HG02943 (cell line): ENCODE results near the gene SEZ6L2.
"Not testable (repeated sequence)": the region's sequence is repeated elsewhere in the genome, so short reads cannot be mapped to it uniquely, and the experiment has no call there.

Source experiments
- ATAC-seq: cut with Tn5 transposase; IDR thresholded peaks from one replicate; pipeline ENCODE4 v1.9.1; 2021; ENCODE audit warnings: mild to moderate bottlenecking, low read depth, moderate library complexity; ENCODE audit not compliant: unreplicated experiment

SEZ6L2 gene

DNA sequence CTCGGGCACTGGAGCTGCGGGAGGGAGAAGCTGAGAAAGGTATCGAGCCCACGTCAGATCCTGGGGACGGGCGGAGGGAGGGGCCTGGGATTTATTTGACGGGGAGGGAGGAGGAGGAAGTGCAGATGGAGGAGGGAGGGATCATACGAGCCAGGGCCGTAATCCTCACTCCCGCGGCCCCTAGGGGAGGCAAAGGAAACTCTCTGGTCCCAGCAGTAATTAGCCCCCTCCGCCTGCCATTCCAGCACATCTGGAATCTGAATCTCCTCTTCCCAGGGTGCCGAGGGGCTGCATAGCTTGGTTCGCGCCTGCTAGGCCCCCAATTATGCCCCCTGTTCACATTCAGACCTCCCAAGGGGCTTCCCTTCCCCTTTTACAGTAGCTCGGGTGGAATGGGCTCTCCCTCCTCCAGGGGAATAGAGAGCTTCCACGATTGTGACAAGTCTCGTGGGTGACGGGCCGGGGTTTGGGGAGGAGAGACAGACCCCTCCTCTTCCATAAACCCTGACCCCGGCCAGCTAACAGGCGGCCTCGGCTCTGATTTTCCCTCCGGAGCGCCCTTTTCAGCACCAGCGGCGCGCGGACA lies at the start of gene SEZ6L2:
SEZ6L2 (minus strand) TSS at position 35 of the 586 bp plus-strand sequence. CDS start 531 bp downstream, outside the sequence.
- no peak for ATAC-seq

DNA sequence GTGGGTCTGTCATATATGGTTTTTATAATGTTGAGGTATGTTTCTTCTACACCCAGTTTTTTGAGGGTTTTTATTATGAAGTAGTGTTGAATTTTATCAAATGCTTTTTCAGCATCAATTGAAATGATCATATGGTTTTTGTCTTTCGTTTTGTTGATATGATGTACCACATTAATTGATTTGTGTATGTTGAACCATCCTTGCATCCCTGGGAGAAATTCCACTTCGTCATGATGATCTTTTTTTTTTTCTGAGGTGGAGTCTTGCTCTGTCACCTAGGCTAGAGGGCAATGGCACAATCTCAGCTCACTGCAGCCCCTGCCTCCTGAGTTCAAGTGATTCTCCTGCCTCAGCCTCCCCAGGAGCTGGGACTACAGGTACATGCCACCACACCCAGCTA lies 48.5 kb upstream of the SEZ6L2 start:
- no peak for ATAC-seq

DNA sequence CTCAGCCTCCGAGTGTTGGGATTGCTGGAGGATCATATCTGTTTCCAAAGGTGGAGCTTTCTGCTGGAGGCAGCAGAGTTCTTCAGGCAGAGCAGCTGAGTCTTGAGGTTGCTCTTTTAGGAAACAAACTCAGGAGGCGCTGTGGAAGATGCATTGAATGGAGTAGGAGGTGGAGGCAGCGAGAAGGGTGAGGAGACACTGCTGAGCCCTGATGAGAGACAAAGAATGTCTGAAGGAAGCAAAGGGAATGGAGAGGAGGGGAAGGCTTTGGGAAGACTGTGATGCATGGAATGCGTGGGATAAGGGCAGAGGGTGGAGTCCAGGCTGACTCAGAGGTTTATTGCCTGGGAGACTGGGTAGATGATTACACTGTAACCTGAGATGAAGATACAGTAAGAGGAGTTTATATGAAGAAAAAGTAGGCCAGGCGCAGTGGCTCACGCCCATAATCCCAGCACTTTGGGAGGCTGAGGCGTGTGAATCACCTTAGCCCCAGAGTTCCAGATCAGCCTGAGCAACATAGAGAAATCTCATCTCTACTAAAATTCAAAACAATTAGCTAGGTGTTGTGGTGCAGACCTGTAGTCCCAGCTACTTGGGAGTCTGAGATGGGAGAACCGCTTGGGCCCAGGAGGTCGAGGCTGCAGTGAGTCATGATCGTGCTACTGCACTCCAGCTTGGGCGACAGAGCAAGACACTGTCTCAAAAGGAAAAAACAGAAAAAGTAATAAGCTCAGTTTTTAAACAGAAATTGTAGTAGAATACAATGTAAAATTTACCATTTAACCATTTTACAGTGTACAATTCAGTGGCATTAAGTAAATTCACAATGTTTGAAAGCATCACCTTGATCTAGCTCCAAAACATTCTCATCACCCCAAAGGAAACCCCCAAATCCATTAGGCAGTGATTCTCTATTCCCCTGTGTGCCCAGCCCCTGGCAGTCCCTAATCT lies 44.8 kb upstream of the SEZ6L2 start:
- ATAC-seq: no peak

DNA sequence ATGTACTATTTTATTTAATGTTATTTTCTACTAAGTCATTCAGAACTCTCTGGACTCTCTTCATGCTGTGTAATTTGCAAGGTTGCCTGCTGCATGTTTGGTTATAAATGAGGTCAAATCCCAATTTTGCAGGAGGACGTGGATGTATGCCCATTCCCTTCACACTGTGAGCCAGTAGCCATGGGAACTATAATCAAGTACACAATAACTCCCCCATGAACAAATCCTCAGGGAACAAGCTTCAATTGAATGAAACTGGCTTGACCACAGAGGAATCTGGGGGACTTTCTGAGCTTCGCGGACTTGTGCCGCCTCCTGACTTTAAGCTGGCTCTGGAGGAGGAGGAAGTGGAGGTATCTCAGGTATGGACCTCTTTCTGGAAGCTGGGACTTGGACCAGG lies 41.3 kb upstream of the SEZ6L2 start:
- no peak for ATAC-seq

DNA sequence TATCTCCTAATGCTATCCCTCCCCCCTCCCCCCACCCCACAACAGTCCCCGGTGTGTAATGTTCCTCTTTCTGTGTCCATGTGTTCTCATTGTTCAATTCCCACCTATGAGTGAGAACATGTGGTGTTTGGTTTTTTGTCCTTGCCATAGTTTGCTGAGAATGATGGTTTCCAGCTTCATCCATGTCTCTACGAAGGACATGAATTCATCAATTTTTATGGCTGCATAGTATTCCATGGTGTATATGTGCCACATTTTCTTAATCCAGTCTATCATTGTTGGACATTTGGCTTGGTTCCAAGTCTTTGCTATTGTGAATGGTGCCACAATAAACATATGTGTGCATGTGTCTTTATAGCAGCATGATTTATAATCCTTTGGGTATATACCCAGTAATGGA lies 32.4 kb upstream of the SEZ6L2 start:
- not testable (repeated sequence) for ATAC-seq

DNA sequence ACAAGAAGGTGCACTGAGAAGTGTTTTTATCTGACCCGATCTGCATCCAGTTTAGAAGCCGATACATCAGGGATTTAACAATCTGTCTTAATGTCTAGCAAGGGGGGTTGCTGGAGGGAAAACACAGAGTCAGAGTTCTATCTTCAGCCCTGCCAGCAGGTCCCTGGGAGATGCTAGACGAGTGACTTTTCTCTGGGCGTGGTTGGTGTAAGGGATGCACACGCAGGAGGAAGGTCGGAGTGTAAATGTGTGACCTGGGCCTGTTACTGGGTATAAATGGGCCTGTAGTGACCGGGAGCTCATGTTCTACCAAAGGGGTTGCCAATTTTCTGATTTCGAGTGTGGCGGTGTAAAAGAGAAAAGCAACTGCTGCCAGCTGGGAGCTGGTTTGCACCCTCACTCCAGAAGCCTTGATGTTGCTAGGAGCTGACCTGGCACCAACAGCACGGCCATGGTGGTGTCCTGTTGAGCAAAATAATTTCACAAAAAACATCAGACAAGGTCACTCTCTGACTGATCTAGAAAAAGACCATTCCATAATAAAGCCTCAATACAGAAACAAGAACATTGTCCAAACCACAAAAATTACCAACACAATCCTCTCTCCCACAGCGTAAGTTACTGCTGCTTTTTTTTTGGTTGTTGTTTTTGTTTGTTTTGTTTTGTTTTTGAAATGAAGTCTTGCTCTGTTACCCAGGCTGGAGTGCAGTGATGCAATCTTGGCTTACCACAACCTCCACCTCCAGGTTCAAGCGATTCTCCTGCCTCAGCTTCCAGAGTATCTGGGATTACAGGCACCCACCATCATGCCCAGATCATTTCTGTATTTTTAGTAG lies 27.9 kb upstream of the SEZ6L2 start:
- no peak for ATAC-seq

DNA sequence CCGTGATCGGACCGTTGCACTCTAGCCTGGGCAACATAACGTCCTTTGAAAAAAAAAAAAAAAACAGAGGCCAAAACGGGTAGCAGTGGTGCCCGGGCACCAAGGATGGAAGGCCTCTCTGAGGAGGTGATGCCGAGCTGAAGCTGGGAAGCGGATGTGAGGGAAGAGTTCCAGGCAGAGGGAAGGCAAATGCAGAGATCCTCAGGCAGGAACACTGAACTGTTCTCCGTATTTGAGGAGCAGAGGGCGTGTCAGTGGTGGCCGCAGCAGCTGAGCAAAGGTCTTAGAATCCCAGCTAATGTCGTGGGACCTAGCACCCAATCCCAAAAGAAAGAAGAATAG lies 27.3 kb upstream of the SEZ6L2 start:
- peak; percentile 6 for ATAC-seq

DNA sequence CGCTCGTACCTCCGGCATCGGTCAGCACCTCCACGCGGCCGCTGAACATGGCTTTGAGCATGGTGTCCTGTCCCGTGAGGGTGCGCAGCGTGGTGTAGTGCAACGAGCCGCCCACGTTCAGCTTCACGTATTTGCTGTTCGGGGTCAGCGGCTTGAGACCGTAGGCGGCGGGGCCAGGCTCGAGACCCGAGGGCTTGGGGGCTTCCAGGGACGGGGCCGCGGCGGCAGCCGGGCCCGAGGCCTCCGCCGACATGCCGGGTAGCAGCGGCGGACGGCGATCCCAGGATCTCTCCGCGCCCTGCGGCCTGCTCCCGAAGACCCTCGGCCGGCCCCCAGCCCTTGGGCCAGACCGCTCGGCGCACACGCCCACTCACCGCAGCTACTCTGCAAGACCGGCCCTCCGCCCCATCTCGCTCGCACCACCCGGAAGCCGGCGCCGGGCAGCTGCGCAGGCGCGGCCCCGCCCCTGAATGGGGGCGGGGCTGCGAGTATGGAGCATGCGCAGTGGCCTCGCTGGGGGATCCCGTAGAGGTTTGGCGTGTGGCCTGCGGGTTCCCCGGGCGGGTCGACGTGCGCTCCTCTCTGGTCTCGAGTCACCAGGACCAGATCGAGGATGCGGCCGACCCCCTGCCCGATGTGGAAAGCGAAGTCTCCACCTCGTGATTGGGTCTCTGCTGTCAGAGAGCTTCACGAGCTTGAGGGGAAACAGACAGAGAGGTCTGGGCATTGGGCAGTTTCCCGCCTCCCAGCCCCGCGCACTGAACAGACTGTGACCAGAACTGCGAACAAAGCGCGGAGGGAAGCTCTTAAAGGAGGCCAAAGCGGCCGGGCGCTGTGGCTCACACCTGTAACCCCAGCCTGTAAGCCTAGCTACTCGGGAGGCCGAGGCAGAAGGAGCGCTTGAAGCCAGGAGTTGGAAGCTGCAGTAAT lies 26.7 kb upstream of the SEZ6L2 start, which contains the start of gene KCTD13:
KCTD13 (minus strand) TSS at position 446 of the 930 bp plus-strand sequence; CDS start at position 253, 193 bp downstream.
- peak; percentile 85 for ATAC-seq

DNA sequence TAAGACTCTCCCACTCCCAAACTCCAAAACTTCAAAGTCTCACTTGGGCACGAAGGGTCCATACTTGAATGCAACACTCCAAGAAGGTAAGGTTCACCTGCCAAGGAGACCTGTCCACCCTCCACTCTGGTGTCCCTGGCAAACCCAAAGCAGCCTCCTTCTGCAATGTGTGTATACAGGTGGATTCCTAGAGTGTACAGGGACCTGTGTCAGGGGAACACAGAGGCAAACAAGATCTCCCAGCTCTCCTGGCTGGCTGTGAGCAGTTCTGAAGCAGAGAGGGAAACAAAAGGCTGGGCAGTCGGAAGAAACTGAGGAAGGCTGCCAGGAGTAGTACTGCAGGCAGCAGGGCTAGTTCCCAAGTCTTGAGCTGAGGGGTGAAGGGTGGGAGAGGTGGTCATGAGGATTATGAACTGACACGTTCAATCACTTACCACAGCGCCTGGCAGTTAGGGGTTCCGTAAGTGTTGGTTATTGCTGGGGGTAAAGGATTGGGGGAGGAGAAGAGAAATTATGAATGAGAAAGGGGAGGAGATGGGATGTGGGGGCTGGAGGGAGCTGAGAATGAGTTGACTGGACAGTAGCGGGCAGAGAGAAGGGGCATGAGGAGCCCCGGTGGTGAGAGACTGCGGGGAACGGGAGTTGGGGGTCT lies 25.9 kb upstream of the SEZ6L2 start:
- no peak for ATAC-seq

DNA sequence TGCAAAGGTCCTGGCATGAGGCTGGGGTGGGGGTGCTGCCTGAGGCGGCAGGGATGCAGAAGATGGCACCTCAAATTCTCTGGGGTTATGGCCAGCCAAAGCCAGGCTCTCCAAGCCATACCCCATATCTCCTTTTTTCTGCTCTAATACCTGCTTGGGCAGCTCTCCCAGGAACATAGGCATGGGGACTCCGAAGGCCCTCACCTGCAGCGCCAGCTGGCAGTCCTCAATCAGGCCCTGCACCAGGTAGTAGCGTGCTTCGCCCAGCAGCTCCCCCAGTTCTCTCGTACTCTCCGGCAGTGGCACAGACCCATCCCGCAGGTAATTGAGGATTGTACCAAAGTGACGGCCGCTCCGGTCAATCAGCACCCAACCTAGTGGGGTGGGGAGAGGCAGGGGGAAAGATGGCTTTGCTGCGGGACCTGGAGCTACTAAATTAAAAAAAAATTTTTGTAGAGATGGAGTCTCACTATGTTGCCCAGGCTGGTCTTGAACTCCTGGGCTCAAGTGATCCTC lies 23.7 kb upstream of the SEZ6L2 start:
- no peak for ATAC-seq

DNA sequence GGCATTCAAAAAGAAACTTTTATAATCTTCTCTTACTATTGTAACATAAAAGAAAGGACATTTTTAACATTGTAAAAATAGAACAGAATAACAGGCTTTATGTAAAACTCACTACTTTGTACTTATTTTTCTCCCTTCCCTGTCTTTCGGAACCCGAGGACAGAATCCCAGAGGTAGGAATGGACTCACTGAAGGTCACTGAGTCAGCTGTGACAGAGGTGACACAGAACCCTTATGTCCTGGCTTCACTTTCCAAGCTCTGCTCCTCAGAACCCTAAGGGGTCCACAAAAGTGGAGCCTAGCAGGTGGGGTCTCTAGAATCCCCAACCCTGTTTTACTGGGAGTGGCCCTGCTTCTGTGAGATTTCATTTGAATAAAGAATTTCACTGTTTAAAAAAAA lies 23.0 kb upstream of the SEZ6L2 start:
- ATAC-seq: no peak

DNA sequence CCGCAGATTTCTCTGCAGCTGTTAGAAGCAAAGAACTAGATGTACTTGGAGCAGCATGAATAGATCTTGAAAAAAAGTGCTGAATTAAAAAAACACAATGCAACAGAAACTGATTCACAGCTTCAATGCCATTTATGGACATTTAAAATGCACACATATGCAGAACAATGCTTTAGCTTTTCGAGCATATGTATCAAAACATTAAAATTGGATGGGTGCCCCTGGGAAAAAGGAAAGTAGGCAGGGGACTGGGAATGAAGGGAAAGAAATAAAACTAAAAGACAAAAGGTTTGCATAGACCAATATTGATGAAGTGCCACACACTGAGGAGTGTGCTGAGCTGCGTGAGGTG lies 21.7 kb upstream of the SEZ6L2 start:
- no peak for ATAC-seq

DNA sequence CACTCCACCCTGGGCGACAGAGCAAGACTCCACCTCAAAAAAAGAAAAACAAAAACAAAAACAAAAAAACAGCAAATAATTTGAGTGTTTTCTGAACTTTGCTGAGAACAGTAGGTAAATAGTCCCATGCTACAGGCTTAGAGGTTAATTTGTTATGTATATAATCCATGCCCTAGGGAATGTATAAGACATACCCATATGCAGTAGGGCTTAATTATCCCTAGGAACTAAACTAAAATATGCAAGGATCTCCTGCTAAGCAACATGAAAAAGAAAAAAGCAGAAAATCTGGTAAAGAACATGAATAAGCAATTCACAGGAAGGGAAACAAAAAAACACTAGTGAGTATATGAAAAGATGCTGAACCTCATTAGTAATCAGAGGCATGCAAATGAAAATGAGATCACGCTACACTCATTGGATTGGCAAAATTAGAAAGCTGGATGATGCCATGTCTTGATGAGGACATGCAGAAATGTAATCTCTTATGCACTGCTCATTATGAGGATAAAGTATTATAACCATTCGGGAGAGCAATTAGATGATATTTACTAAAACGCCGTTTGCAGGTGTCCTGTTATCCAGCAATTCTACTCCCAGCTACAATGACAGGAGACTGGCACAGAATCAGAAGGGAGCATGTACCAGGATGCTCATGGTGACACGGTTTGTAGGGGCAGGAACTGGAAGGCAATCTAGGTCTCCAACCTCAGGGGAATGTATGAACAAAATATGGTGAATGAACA lies 21.1 kb upstream of the SEZ6L2 start:
- no peak for ATAC-seq

DNA sequence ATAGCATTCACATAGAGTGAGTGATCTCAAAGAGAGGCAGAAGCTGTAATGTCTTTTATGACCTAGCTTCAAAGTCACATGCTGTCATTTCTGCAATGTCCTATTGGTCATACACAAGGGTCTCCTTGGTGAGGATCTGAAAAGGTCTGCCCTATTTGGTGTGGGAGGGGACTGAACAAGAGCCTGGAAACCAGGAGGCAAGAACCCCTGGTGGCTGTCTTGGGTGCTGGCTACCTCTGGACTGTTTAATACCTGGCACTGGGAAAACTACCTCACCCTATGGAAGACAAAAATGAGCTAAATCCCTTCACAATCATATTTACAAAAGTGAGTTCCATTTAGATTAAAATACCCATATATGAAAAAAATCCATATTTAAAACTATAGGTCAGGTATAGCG lies 17.6 kb upstream of the SEZ6L2 start:
- no peak for ATAC-seq

DNA sequence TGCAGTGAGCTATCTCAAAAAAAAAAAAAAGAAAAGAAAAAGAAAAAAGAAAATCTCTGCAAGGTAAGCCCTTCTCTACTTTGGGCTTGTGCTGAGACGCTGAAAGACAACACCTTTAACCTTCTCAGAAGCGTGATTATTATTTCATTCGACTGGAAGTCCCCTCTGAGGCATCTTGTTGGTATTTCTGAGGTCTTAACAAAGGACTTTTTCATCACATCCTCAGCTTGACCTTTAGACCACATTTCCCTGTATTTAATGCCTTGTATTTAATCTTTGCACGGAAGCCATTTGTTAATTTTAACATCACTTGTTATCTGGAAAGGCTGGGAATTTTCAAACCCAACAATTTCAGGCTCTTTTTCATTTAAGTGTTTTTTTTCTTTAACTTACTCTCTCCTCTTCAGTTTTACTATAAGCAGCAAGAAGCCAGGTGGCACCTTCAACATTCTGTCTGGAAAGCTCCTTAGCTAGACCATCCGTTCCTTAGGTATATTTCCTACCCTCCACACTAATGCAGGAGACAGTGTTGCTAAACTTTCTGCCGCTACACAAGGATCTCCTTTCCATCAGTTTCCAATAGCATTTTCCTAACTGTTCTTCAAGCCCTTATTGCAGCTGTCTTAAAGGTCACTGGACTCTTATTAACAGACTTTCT lies 16.4 kb upstream of the SEZ6L2 start:
- no peak for ATAC-seq

DNA sequence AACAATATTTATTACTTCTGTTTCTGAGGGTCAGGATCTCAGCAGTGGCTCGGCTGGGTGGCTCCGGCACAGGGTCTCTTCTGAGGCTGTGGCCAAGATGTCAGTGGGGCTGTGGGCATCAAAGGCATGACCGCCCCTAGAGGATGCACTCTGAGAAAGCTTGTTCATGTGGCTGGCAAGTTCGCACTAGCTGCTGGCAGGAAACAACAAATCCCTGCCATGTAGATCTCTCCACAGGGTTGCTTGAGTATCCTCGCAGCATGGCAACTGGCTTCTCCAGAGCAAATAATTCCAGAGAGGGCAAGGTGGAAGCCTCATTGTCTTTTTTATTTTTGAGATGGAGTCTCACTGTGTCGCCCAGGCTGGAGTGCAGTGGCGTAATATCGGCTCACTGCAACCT lies 14.2 kb upstream of the SEZ6L2 start:
- no peak for ATAC-seq

DNA sequence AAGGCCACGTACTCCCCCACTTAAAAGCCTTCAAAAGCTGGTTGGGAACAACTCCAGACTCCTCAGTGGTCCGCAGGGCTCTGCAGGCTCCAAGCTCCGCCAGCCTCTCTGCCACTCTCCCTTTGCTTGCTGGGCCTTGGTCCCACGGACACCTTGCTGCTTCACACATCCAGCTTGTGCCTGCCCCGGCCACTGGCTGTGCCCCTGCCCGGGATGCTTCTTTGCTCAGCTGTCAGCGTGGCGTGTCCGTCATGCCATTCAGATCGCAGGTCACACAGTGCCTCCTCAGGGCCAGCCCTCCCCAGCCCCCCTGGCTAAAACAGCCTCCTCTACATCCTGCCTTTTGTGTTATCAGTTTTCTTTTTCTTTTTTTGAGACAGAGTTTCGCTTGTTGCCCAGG lies 12.7 kb upstream of the SEZ6L2 start:
- ATAC-seq: no peak

DNA sequence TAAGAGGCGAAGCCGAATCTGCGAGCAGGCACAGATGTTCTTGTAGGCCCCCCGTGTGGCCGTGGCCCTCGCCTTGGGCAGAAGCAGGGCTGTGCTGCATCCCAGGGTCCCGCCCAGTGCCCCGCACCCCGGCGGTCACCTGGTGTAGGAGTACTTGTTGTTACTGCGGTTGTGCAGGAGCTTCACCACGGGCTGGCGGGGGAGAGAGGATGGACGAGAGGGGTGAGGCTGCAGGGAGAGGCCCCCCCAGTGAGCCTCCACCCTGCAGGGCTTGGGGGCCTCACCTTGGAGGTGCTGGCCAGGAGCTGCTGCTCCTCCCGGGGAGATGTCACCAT lies 12.3 kb upstream of the SEZ6L2 start:
- no peak for ATAC-seq
